Esophagus muscularis mucosa (tissue), 4 donors: Measurements from ENCODE around the gene NRXN3. TPM values are rescaled to one million over a fixed set of nuclear protein-coding genes. Genes with fewer than 3 reads are reported as not detected.

Experiments
- DNase-seq: peaks from one replicate; pipeline ENCODE4 v3.0.0-alpha.2; 2017; ENCODE audit errors: extremely low spot score
- H3K27ac ChIP-seq, 4 donors: fragments of 200-600 bp; sonication (generic); replicated peaks in 1 of 4; 1 replicate in 3 of 4; 2 replicates in 1 of 4; pipeline ENCODE4 v1.5.1; 2016 to 2019; ENCODE audit warnings: mild to moderate bottlenecking in 1 of 4
- H3K27me3 ChIP-seq, 4 donors: fragments of 200-600 bp; sonication (generic); one replicate each; pipeline versions ENCODE4 v1.5.1 to v1.6.0; 2016 to 2019
- H3K36me3 ChIP-seq, 4 donors: fragments of 200-600 bp; sonication (generic); one replicate each; pipeline ENCODE4 v1.5.1; 2016 to 2019
- H3K4me1 ChIP-seq, 4 donors: fragments of 200-600 bp; sonication (generic); one replicate each; pipeline ENCODE4 v1.5.1; 2016 to 2019
- H3K4me3 ChIP-seq, 4 donors: fragments of 200-600 bp; sonication (generic); 1 replicate in 2 of 4; 2 replicates in 2 of 4; pipeline ENCODE4 v1.5.1; 2016 to 2019; ENCODE audit warnings: mild to moderate bottlenecking in 4 of 4, moderate library complexity in 1 of 4
- H3K9me3 ChIP-seq, 4 donors: fragments of 200-600 bp; sonication (generic); 1 replicate in 3 of 4; 2 replicates in 1 of 4; pipeline ENCODE4 v1.5.1; 2016 to 2019
- EP300 ChIP-seq: sonication (generic); formaldehyde crosslinking; IDR thresholded peaks from one replicate; pipeline ENCODE4 v1.6.1; 2017; ENCODE audit warnings: antibody characterized with exemption
- POLR2A ChIP-seq: fragments of 450-650 bp; IDR thresholded peaks from one replicate; pipeline ENCODE4 v1.6.1; 2017; ENCODE audit warnings: antibody characterized with exemption, moderate library complexity, mild to moderate bottlenecking, low read depth
- POLR2AphosphoS5 ChIP-seq, 2 donors: sonication (generic); formaldehyde crosslinking; IDR thresholded peaks; one replicate each; pipeline ENCODE4 v1.6.1; 2017; ENCODE audit warnings: antibody characterized with exemption in 2 of 2
- WGBS: methylation state at CpG from one replicate; pipeline ENCODE4 v1.1.5; 2018; 5-methylcytosine and 5-hydroxymethylcytosine counted together
- intact Hi-C: fragments of 100-400 bp; cut with DNase I; formaldehyde crosslinking; loops from one replicate; pipeline ENCODE4 v1.15.1; 2023
- total RNA-seq, 4 donors: library from RNA; depleted of rRNA; stranded (reverse); fragments of >200 nt; gene quantifications; one replicate each; pipeline versions ENCODE4 v1.1.0 to v1.2.1, GENCODE V29; 2016
- TF ChIP-seq, protein P1 (sequence below), 3 experiments: fragments of 200-600 bp in 2 of 3; fragments of 450-650 bp in 1 of 3; sonication (generic) in 2 of 3; IDR thresholded peaks; one replicate each; pipeline ENCODE4 v1.5.1; 2017 to 2019; ENCODE audit warnings: antibody characterized with exemption in 3 of 3, mild to moderate bottlenecking in 2 of 3, moderate library complexity in 1 of 3

The NRXN3 gene
- total RNA-seq, 4 donors from 2014 or later: 71.1 to 159 (median 122) TPM

DNA sequence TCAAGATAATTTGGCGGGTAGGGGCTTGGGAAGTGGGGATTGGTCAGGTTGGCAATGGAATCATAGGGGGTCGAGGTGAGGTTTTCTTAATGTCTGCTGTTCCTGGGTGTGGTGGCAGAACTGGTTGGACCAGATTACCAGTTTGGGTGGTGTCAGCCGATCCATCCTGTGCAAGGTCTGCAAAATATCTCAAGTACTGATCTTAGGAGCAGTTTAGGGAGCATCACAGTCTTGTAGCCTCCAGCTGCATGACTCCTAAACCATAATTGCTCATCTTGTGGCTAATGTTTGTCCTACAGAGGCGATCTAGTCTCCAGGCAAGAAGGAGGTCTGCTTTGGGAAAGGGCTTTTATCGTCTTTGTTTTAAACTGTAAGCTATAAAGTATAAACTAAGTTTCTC is 1172.8 kb downstream of the NRXN3 start:
- no peak for DNase-seq
- H3K4me1 ChIP-seq: peaks cover 0 to 47% (median 17%) of the 10 kb centered on the region in 4 donors

DNA sequence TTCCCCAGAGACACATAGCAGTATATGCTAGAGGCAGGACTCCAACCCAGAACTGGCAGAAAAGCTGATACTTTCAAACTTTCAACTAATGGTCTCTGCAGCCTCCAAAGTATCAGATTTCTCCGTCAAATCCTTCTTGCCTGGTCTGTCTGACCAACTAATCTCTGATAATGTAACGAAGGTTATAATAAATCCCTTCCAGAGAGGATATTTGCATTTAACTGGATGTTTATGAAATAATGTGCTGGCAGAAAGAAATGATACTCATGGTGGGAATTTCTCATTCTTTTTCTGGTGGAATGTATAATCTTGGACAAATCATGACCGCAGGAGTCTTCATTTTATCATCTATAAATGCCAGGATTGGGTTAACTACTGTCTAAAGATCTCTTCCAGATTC is 1180.8 kb downstream of the NRXN3 start:
- Histone ChIP-seq H3K4me3 (no peak overlapping the region), H3K9me3 (no peaks in the 10 kb centered on the region), H3K27me3 (no peaks in the 10 kb centered on the region), H3K4me1 (peaks cover 0 to 56% (median 44%) of the 10 kb centered on the region in 4 donors), H3K36me3 (no peaks in the 10 kb centered on the region), H3K27ac (no peak overlapping the region)
- TF ChIP-seq, protein P1, sequence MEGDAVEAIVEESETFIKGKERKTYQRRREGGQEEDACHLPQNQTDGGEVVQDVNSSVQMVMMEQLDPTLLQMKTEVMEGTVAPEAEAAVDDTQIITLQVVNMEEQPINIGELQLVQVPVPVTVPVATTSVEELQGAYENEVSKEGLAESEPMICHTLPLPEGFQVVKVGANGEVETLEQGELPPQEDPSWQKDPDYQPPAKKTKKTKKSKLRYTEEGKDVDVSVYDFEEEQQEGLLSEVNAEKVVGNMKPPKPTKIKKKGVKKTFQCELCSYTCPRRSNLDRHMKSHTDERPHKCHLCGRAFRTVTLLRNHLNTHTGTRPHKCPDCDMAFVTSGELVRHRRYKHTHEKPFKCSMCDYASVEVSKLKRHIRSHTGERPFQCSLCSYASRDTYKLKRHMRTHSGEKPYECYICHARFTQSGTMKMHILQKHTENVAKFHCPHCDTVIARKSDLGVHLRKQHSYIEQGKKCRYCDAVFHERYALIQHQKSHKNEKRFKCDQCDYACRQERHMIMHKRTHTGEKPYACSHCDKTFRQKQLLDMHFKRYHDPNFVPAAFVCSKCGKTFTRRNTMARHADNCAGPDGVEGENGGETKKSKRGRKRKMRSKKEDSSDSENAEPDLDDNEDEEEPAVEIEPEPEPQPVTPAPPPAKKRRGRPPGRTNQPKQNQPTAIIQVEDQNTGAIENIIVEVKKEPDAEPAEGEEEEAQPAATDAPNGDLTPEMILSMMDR (IDR thresholded peaks at IDR 0.05): no peak
- TF ChIP-seq EP300 (no peak), POLR2AphosphoS5 (IDR thresholded peaks at IDR 0.05) (no peak), POLR2A (no peak)
- intact Hi-C loops: no loop called here
- no peak for DNase-seq
- 83% methylated on average over 3 of the region's 3 CpGs for WGBS

More for the DNA sequence above, 1172.8 kb downstream of the NRXN3 start:
- Histone ChIP-seq H3K9me3 (no peaks in the 10 kb centered on the region), H3K27ac (no peak overlapping the region), H3K36me3 (no peaks in the 10 kb centered on the region), H3K4me3 (no peak overlapping the region), H3K27me3 (no peaks in the 10 kb centered on the region)
- WGBS: 88% methylated on average over 5 of the region's 5 CpGs
- intact Hi-C loops: no loop called here
- TF ChIP-seq POLR2A (no peak), EP300 (no peak), POLR2AphosphoS5 (IDR thresholded peaks at IDR 0.05) (no peak)
- TF ChIP-seq, protein P1 (IDR thresholded peaks at IDR 0.05): no peak

DNA sequence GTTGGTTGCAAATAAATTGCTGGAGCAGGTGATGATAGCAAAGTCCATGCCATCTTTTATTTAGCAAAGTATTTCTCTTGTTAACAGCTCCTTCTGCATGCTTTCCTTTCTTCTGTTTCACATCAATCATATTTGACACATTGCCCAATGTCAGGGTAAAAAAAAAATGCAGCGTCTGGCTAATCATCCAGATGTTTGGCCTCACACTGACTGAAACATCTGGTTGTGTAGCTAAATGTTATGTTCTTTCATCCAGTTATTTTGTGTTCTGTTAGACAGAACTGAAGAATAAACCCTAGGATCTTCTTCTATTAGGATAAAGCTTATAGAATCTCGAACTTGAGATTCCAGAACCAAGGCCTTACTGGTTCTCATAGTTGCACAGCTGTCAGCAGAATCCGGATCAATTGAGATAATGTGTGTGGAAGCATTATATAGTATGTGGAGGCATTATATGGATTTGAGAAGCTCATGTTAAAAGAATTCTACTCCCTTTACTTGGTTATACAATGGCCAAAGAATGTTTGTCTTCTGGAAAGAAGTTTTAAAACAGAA is 1182.0 kb downstream of the NRXN3 start:
- WGBS: 46% methylated on average over 3 of the region's 3 CpGs
- Histone ChIP-seq H3K36me3 (no peaks in the 10 kb centered on the region), H3K27me3 (no peaks in the 10 kb centered on the region), H3K4me3 (no peak overlapping the region), H3K27ac (peak overlapping the region in 1 of 4 donors; percentile 15), H3K4me1 (peaks cover 0 to 65% (median 46%) of the 10 kb centered on the region in 4 donors), H3K9me3 (no peaks in the 10 kb centered on the region)
- no peak for TF ChIP-seq POLR2AphosphoS5 (IDR thresholded peaks at IDR 0.05)
- TF ChIP-seq EP300: no peak
- no peak for TF ChIP-seq POLR2A
- TF ChIP-seq, protein P1 (IDR thresholded peaks at IDR 0.05): no peak
- DNase-seq: no peak
- intact Hi-C loops: no loop called here

DNA sequence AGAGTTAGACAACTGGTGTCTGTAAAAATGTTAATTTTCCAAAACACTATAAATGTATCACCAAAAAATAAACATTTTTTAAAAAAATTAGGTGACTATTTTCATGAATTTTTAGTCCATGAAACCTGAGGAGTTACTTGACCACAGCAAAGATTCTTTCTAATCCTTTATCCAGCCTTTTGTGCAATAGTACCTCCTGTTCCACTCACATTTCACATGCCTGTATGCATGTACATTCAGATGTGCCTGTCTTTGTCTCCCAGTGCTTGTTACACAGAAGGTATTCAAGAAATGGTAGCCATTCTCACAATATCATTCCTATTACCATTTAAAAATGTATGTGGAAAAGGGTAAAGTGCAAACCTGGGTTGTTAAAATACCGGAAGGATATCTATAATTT is 1184.2 kb downstream of the NRXN3 start:
- Histone ChIP-seq H3K4me3 (no peak overlapping the region), H3K36me3 (no peaks in the 10 kb centered on the region), H3K9me3 (no peaks in the 10 kb centered on the region), H3K27me3 (no peaks in the 10 kb centered on the region), H3K4me1 (peaks cover 0 to 69% (median 45%) of the 10 kb centered on the region in 4 donors), H3K27ac (no peak overlapping the region)
- intact Hi-C loops: no loop called here
- WGBS: 92% methylated on average over 1 of the region's 1 CpG
- TF ChIP-seq POLR2AphosphoS5 (IDR thresholded peaks at IDR 0.05): no peak
- no peak for TF ChIP-seq EP300
- TF ChIP-seq, protein P1 (IDR thresholded peaks at IDR 0.05): no peak
- TF ChIP-seq POLR2A: no peak
- no peak for DNase-seq

DNA sequence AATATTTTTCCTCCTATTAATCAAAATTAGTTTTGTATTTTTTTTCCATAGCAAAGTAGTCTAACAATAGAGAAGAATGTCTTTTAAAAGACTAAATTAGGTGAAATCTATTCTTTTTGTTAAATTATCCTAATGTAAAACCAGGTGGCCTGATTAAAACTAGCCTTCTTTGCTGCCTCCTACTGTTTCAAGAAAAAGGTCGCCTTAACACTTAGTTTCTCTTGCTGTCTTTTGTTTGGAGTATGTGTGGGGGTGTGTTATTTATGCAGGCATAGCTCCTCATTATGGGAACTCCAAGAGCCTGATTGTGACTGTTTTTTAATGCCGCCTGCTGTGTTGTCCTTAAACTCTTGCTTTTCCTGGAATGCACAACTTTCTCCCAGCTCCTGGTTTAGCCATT is 1185.9 kb downstream of the NRXN3 start:
- intact Hi-C loops: no loop called here
- Histone ChIP-seq H3K27me3 (no peaks in the 10 kb centered on the region), H3K9me3 (no peaks in the 10 kb centered on the region), H3K36me3 (no peaks in the 10 kb centered on the region), H3K27ac (no peak overlapping the region), H3K4me1 (peaks cover 0 to 60% (median 41%) of the 10 kb centered on the region in 4 donors), H3K4me3 (no peak overlapping the region)
- TF ChIP-seq POLR2AphosphoS5 (IDR thresholded peaks at IDR 0.05): no peak
- no peak for TF ChIP-seq POLR2A
- TF ChIP-seq, protein P1 (IDR thresholded peaks at IDR 0.05): peak in 1 of 3 experiments; percentile 17
- DNase-seq: no peak
- WGBS: 84% methylated on average over 2 of the region's 2 CpGs
